ENCODE results near the gene ITGA11. TPM values are rescaled to one million over a fixed set of nuclear protein-coding genes. Genes with fewer than 3 reads are reported as not detected.

The ITGA11 gene
- total RNA-seq, 1 donor = 0.27 TPM

DNA sequence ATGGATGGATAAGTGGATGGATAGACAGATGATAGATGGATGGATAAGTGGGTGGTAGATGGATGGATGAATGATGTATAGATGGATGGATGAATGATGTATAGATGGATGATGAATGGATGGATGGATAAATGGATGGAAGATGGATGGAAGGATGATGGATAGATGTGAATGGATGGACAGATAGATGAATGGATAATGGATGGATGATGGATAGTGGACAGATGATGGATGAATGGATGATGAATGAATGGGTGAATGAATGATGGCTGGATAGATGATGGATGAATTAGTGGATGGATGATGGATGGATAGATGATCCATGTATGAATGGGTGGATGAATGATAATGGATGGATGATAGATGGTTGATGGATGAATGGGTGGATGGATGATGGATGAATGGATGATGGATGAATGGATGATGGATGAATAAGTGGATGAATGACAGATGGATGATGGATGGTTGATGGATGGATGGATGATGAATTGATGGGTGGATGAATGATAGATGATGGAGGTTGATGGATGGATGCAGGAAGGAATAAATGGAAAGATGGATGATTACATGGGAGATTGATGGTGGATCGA lies 69.3 kb downstream of the ITGA11 start:
- DNase-seq (ENCODE audit: low read depth in 2 of 3, low spot score in 2 of 3) = no peak

DNA sequence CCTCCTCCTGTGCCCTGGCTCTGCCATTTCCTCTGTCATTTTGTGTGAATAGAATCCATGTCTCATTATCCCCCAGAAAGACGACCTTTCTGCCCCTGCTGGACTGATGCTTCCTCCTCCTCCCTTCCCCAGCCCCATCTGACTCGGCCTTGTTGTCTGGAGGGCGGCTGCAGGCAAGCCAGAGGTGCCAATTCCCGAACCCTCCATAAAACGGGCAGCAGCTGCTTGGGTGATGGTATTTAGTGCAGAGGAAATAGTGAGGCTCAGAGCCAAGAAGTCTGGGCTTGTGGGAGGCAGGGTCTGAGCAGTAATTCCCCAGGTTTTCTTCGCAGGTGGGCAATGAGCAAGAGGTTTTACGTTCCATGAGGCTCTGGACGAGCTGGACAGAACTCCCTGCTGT lies 71.2 kb downstream of the ITGA11 start:
- DNase-seq (ENCODE audit: low read depth in 2 of 3, low spot score in 2 of 3) = no peak

DNA sequence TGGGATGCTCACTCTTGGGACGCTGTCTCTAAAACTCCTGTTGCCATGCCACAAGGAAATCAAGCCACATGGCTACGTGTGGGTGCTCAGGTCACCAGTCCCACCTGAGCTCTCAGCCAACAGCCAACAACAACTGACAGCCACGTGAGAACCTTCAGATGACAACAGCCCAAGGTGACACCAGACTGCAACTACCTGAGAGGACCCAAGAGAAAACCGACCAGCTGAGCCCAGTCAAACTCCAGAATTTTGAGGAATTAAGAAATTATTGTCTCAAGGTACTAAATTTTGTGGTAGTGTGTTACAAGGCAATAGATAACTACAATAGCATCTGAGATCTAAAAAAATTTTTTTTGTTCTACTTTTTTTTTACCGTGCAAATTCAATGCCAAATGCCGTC lies 75.2 kb downstream of the ITGA11 start:
- no peak for DNase-seq (ENCODE audit: low read depth in 2 of 3, low spot score in 2 of 3)

GRCh38 chr15:68354923-68355322 lies 77.0 kb downstream of the ITGA11 start:
- DNase-seq (ENCODE audit: low read depth in 2 of 3, low spot score in 2 of 3) = no peak

- no peak for DNase-seq (ENCODE audit: low read depth in 2 of 3, low spot score in 2 of 3)
These were observed 77.7 kb downstream of the ITGA11 start for GRCh38 chr15:68354268-68354667.

- DNase-seq (ENCODE audit: low read depth in 2 of 3, low spot score in 2 of 3) = no peak
These were observed 78.4 kb downstream of the ITGA11 start for GRCh38 chr15:68353421-68354135.

DNA sequence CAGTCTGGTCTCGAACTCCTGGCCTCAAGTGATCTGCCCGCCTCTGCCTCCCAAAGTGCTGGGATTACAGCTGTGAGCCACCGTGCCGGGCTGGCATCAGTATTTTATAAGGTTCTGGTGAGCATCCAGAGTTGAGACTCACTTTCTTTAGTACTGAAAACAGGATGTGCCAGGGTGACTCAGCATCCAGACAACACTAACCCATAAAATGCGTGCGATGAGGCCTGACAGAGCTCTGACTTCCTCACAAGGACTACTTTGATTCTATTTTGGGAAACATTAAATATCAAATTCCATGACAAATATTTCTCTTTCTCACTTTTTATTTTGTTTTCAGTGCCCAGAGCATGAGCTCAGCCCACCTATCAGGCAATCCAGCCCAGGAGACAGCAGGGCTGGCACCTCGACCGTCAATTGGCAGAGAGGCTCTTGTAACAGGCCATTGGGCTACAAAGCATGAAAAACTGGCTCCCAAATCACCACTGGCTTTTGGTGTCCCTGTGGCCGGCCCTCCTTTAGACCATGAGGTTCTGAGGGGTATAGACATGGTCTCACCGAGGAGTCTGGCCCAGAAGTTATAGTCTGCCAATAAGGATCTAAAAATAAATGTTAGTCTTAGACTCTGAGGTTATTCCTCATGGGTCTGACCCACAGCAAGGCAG lies 79.4 kb downstream of the ITGA11 start:
- peak in 2 of 3 donors; percentile 86 to 87 for DNase-seq (ENCODE audit: low read depth in 2 of 3, low spot score in 2 of 3)

DNA sequence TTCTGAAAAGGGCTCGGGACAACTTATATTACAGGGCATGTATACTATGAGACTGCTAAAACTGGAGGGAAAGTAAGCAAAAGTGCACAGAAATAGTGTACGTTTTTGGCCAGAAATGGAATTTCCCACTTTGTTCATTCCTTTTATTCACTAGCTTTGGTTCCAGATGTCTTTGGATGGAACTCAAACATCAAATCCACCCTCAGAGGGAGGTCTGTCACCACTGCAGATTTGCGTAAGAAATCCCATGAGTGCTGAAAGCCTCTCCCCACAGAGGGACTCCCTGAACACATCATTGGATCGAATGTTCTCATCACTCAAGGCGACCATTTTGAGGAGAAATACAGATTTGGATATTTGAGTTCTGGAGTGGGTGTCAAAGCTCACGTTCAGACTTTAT lies 82.8 kb downstream of the ITGA11 start:
- no peak for DNase-seq (ENCODE audit: low read depth in 2 of 3, low spot score in 2 of 3)

- peak in 1 of 3 donors; percentile 41 for DNase-seq (ENCODE audit: low read depth in 2 of 3, low spot score in 2 of 3)
These were observed 83.4 kb downstream of the ITGA11 start for GRCh38 chr15:68348606-68349005.

GRCh38 chr15:68348081-68348480 lies 83.9 kb downstream of the ITGA11 start:
- DNase-seq (ENCODE audit: low read depth in 2 of 3, low spot score in 2 of 3) = no peak

DNA sequence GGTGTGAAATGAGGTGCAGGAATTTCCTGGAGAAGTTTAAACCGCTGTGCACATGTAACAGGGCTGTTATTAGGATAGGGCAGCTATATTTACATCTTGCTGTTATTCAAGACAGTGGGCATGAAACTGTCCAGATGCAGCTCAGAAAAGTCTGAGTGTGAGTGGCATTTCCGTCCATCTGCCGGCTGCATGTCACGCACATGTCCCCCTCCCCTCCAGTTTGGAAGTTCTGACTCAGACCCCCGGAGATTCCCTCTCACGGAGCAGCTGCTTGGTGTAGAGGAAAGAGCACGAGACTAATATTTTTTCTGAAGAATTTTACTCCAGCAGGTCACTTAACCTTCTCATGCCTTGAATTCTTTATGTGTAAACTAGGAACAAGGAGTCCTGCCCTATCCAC lies 84.6 kb downstream of the ITGA11 start:
- DNase-seq (ENCODE audit: low read depth in 2 of 3, low spot score in 2 of 3) = no peak

DNA sequence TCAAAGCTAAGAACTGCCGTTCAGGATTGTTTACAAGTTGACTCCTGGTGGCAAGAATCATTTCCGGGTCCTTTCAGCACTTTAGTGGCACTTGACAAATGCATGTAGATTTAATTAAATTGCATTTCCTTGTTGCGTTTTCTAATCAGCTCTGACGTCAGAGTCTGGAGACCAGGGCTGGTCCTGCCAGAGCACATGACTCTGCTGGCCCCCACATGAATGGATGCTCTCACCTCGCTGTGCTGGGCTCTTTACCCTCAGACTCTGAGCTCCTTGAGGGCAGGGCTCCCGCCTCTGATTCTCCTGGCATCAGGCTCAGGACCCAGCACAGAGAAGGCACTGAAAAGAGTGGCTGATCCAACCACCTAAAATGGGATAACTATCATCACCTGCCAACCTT lies 85.0 kb downstream of the ITGA11 start:
- no peak for DNase-seq (ENCODE audit: low read depth in 2 of 3, low spot score in 2 of 3)

DNA sequence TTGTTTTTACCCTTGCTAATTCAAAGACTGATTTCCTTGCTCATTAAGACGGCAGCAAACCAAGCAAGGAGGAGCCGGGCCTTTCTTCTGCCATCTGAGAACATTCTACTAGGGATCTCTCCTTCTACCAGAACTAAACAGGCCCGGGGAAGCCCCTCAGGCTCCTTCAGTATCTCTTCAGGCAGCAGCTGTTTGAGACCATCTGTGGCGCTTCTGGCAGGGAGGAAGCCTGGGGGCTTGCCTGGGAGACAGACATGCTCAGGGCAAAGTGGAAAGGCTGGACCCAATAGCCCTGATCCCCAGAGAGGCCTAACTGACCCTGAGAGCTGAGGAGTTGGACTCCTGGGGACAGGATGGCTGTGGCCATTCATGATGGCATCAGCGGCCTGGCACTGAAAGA lies 86.5 kb downstream of the ITGA11 start:
- no peak for DNase-seq (ENCODE audit: low read depth in 2 of 3, low spot score in 2 of 3)

DNA sequence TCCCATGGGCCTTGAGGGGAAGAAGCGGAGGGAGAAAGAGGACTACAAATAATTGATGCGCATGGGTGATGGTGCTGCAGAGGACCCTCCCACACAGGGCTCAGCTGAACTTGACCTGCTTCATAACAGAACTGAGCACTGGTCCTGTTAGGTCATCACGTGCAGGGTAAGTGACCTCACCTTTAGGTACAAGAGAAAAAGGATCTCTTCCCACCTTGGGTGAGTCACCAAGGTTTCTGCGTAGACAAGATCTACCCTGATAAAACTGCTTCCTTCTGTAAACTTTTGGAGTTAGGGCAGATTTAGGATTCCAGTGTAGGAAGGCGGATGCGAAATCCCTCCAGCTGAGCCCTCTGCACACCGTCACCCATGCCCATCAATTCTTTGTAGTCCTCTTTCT lies 87.4 kb downstream of the ITGA11 start:
- DNase-seq (ENCODE audit: low read depth in 2 of 3, low spot score in 2 of 3) = no peak

DNA sequence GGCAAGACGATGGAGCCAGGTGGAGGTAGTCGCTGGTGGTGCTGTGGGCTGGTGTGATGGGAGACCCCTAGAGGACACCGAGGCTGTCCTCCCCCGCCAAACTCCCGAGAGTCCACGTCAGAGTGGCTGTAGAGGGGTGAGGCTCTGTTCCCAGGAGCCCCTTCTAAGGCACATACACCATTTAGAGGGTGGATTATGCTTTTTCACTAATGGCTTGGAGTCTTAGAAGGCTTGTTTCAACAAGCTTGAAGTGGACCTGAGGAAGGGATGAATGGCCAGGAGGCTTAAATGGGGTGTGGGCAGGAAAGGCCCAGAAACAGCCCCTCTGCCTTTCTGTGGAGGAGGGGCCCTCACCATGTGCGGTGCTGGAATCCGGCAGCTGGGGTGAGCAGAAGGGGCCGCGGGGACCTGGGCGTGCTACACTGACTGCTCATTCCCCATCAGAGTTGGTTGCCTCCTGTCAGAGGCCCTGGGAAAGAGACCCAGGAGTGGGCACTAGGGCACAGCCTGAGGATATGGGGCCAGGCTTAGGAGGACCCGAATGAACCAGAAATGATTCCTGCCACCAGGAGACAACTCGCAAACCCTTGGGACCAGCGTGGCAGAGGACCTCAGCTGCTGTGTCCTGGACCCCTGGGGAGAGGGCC lies 88.3 kb downstream of the ITGA11 start:
- no peak for DNase-seq (ENCODE audit: low read depth in 2 of 3, low spot score in 2 of 3)

DNA sequence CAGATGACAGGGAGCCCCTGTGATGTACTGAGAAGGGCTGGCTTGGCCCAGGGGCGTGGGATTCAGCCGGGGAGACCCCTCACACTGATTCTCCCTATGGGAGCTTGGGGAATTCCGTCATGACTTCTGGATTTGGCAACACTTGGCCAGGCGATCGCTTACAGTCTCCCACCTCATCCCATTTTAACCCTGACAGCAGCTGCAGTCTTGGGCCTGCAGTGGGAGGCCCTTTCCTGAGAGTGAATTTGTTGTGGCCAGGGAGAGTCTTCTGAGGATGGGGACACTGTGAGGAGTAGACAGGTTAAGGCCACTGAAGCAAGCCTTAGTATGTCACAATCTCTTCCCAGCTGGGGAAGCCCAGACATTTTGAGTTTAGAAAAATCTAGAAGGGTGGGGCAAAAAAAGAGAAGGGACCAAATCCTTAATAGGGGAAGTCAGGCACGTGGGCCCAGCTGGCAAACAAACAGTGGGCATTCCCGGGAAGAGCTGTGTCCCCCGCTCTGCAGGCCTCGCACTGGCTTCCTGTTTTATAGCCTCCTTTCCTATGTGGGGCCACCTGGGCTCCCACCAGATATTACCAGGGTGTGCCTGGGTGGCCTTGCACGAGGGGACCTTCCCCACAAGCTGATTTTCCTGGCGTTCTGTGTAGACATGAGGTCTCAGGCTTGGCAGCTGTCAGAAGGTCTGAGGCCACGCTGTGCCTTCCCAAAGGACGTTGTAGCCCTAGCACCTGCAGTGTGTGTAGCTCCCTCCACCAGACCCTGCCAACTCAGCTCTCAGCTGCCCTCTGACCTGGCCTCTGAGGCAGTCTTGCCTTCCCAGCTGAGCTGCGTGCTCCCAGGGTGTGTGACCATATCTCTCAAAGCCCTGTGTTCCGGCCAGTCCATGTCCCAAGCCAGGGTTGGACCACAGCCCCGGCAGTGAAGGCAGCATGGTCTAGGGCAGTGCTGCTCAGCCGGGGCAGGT lies 89.9 kb downstream of the ITGA11 start:
- no peak for DNase-seq (ENCODE audit: low read depth in 2 of 3, low spot score in 2 of 3)

- DNase-seq (ENCODE audit: low read depth in 2 of 3, low spot score in 2 of 3) = no peak
These were observed 91.0 kb downstream of the ITGA11 start for GRCh38 chr15:68340726-68341671.

DNA sequence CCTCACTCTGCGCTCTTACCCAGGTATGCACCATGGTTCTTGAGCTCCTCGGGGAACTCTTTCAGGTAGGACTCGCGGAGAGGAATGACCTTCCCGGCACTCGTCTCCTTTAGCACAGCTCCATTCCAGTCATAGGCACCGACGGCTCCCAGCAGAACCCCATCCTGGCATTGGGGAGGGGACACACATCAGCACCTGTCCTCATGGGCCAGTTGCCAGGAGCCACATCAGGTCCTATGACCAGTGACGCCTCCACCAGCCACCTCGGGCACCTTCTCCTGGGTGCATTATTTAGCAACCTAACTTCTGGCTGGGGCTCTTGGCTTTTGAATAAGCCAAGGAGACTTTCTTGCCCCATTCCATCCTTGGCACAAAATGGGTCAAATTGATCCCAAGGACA lies 92.5 kb downstream of the ITGA11 start:
- DNase-seq (ENCODE audit: low read depth in 2 of 3, low spot score in 2 of 3) = no peak

DNA sequence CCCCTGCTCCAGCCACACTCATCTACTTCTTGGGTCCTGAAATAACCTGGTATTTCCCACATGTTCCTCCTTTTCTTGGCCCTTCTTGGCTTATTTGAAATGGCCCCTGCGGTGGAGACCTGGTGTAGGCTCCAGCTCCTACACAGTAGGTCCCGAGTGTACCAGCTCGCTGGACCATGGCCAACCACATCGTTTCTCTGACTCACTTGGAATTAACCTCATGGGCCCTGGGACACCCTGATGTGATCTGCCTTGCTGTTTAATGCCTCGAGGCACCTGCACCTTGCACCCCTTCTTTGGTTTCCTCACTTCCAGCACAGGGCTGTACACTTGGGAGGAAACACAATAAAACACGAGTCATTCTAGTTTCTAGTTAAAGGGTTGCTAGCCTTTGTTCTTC lies 94.1 kb downstream of the ITGA11 start:
- DNase-seq (ENCODE audit: low read depth in 2 of 3, low spot score in 2 of 3) = no peak
